Measurements from ENCODE around the gene TRA2A. TPM values are rescaled to one million over a fixed set of nuclear protein-coding genes. Genes with fewer than 3 reads are reported as not detected.
"Not testable (repeated sequence)": the region's sequence is repeated elsewhere in the genome, so short reads cannot be mapped to it uniquely, and the experiment has no call there.

The TRA2A gene
- total and polyA plus RNA-seq, 10 of the 15 experiments (the other 5 are each of a cell fraction or from before 2014, with no cell fraction given) = 25.0 to 224 (median 91.3) TPM

GRCh38 chr7:23529262-23529859 lies 2.4 kb downstream of the TRA2A start:
- H3K27me3 ChIP-seq (replicated peaks in 1 of 2; ENCODE audit: control insufficient read depth in 2 of 2, insufficient read depth in 2 of 2, low read length in 1 of 2) = no peaks in the 10 kb centered on the region
- in situ Hi-C loops (cut with MboI) = no loop called here
- RAD21 ChIA-PET (ENCODE audit: unreplicated experiment) = interaction anchor here (0.7 to 2.2 kb wide), 8 partner anchors 10 to 267 kb away, joined by 3 to 10 read pairs (median 4); no protein-coding TSS in a partner anchor
- BruUV-seq (replicated peaks) = no TSS peak
- no peak overlapping the region for H2AFZ ChIP-seq (ENCODE audit: control insufficient read depth, low read depth, low read length)
- FAIRE-seq = no peak
- H3K4me3 ChIP-seq = peak overlapping the region; percentile 99
- TF ChIP-seq POLR2AphosphoS5 (IDR thresholded peaks at IDR 0.05; ENCODE audit: low read length) (0 out of 2 replicates have a peak, but pooled peaks have one; percentile 15), ZNF687 (IDR thresholded peaks at IDR 0.05) (no peak), PAX8 (IDR thresholded peaks at IDR 0.05) (no peak), SUZ12 (IDR thresholded peaks at IDR 0.05; ENCODE audit: unreplicated experiment) (no peak), SMAD5 (IDR thresholded peaks at IDR 0.05; ENCODE audit: low read depth) (no peak), MLLT1 (IDR thresholded peaks at IDR 0.05) (peak; percentile 58), BMI1 (IDR thresholded peaks at IDR 0.05; ENCODE audit: borderline replicate concordance) (no peak)
- no peak for ATAC-seq
- CTCF ChIA-PET = interaction anchor here (0.6 to 2.3 kb wide), 15 partner anchors 8 to 256 kb away, joined by 3 to 8 read pairs (median 4); no protein-coding TSS in a partner anchor
- SMC1A ChIA-PET (ENCODE audit: uncharacterized antibody, unreplicated experiment) = interaction anchor here (0.7 to 2.0 kb wide), 16 partner anchors 9 to 259 kb away, joined by 3 to 19 read pairs (median 4); partner anchors contain the start of gene IGF2BP3
- peaks cover 12% of the 10 kb centered on the region for H4K20me1 ChIP-seq (ENCODE audit: control insufficient read depth, insufficient read depth)
- H3K9me3 ChIP-seq (replicated peaks; ENCODE audit: control insufficient read depth, insufficient read depth, low read length) = no peaks in the 10 kb centered on the region
- 66% methylated on average over 18 of the region's 18 CpGs for WGBS (ENCODE audit: insufficient coverage, insufficient replicate concordance, low lambda C conversion rate, missing lambda C conversion rate)
- no peak overlapping the region; the same call in 1 of the 2 replicates for H3K27ac ChIP-seq (ENCODE audit: control insufficient read depth, insufficient read depth)
- POLR2A ChIA-PET = interaction anchor here (0.5 to 2.1 kb wide), 10 partner anchors 10 to 1396 kb away, joined by 3 to 11 read pairs (median 4); no protein-coding TSS in a partner anchor
- DNase-seq (ENCODE audit: low read depth, low spot score) = no peak
- H3K79me2 ChIP-seq (ENCODE audit: control insufficient read depth, insufficient read depth, low read length) = peaks cover 75% of the 10 kb centered on the region
- H3K9ac ChIP-seq (ENCODE audit: control insufficient read depth, insufficient read depth, low read length) = peak overlapping the region; percentile 2; the same call in 1 of the 2 replicates
- H3K4me2 ChIP-seq (ENCODE audit: control insufficient read depth, insufficient read depth) = peak overlapping the region; percentile 40
- H3K36me3 ChIP-seq (ENCODE audit: control insufficient read depth in 2 of 2, insufficient read depth in 2 of 2, low read length in 1 of 2) = 0 out of 4 replicates have a peak, but pooled peaks cover 0 to 3% of the 10 kb centered on the region in 2 experiments
- intact Hi-C loops (cut with micrococcal nuclease; ENCODE audit: unreplicated experiment) = no loop called here
- 0 out of 2 replicates have a peak, but pooled peaks cover 2% of the 10 kb centered on the region for H3K4me1 ChIP-seq (ENCODE audit: control insufficient read depth, insufficient read depth, low read length)

GRCh38 chr7:23525611-23526010 lies 6.2 kb downstream of the TRA2A start:
- Histone ChIP-seq H3K4me2 (ENCODE audit: control insufficient read depth, insufficient read depth) (peak overlapping the region; percentile 50), H3K79me2 (ENCODE audit: control insufficient read depth, insufficient read depth, low read length) (peaks cover 100% of the 10 kb centered on the region), H4K20me1 (ENCODE audit: control insufficient read depth, insufficient read depth) (peaks cover 14% of the 10 kb centered on the region), H3K4me3 (0 out of 2 replicates have a peak overlapping the region, but pooled peaks have one; percentile 17), H3K36me3 (ENCODE audit: control insufficient read depth in 2 of 2, insufficient read depth in 2 of 2, low read length in 1 of 2) (peaks cover 4 to 10% of the 10 kb centered on the region in 2 experiments)
- H3K27ac ChIP-seq (ENCODE audit: control insufficient read depth, insufficient read depth); BruUV-seq (replicated peaks); H3K27me3 ChIP-seq (replicated peaks in 1 of 2; ENCODE audit: control insufficient read depth in 2 of 2, insufficient read depth in 2 of 2, low read length in 1 of 2); FAIRE-seq; intact Hi-C loops (cut with micrococcal nuclease; ENCODE audit: unreplicated experiment); in situ Hi-C loops (cut with MboI); H2AFZ ChIP-seq (ENCODE audit: control insufficient read depth, low read depth, low read length); H3K4me1 ChIP-seq (ENCODE audit: control insufficient read depth, insufficient read depth, low read length); H3K9me3 ChIP-seq (replicated peaks; ENCODE audit: control insufficient read depth, insufficient read depth, low read length); H3K9ac ChIP-seq (ENCODE audit: control insufficient read depth, insufficient read depth, low read length); ATAC-seq; DNase-seq (ENCODE audit: low read depth, low spot score): not testable (repeated sequence)
- RAD21 ChIA-PET (ENCODE audit: unreplicated experiment) = interaction anchor here (1.0 to 1.4 kb wide), 3 partner anchors 53 to 226 kb away, joined by 3 read pairs; partner anchors contain the start of gene MALSU1
- SMC1A ChIA-PET (ENCODE audit: uncharacterized antibody, unreplicated experiment) = interaction anchor here (1.0 to 2.8 kb wide), 3 partner anchors 11 to 21 kb away, joined by 3 to 11 read pairs (median 4); no protein-coding TSS in a partner anchor
- whole genome bisulfite sequencing (ENCODE audit: insufficient coverage, insufficient replicate concordance, low lambda C conversion rate, missing lambda C conversion rate) = 66% methylated on average over 7 of the region's 7 CpGs
- POLR2A ChIA-PET = interaction anchor here (1.2 to 2.5 kb wide), 2 partner anchors 14 to 64 kb away, joined by 4 to 8 read pairs; no protein-coding TSS in a partner anchor
- CTCF ChIA-PET = interaction anchor here (1.3 to 3.2 kb wide), 4 partner anchors 19 to 242 kb away, joined by 3 to 27 read pairs (median 10); no protein-coding TSS in a partner anchor

All from GM12878 (cell line).